ACC112 (cell line): Measurements from ENCODE around the gene RADX.

Source experiments
- H2AFZ ChIP-seq: fragments of 200-600 bp; sonication (generic); one replicate; pipeline ENCODE4 v1.6.0; 2017; ENCODE audit warnings: antibody characterized with exemption, low read length; ENCODE audit not compliant: unreplicated experiment
- H3K27ac ChIP-seq: fragments of 200-600 bp; sonication (generic); 2 replicates; pipeline ENCODE4 v1.5.1; 2014; ENCODE audit warnings: low read depth, mild to moderate bottlenecking, antibody characterized with exemption, low read length, moderate library complexity
- H3K27me3 ChIP-seq: fragments of 200-600 bp; sonication (generic); 2 replicates; pipeline ENCODE4 v1.6.1; 2014; ENCODE audit warnings: mild to moderate bottlenecking, antibody characterized with exemption, low read length, moderate library complexity, mixed read lengths; ENCODE audit not compliant: insufficient read depth
- H3K36me3 ChIP-seq: fragments of 200-600 bp; sonication (generic); 2 replicates; pipeline ENCODE4 v1.6.1; 2016; ENCODE audit warnings: mild to moderate bottlenecking, antibody characterized with exemption, low read length, moderate library complexity, mixed read lengths; ENCODE audit not compliant: insufficient read depth
- H3K4me1 ChIP-seq: fragments of 200-600 bp; sonication (generic); one replicate; pipeline ENCODE4 v1.6.1; 2016; ENCODE audit warnings: low read length, mixed read lengths; ENCODE audit not compliant: insufficient read depth, unreplicated experiment, control insufficient read depth
- H3K4me3 ChIP-seq: fragments of 200-600 bp; sonication (generic); 2 replicates; pipeline ENCODE4 v1.5.1; 2014; ENCODE audit warnings: mild to moderate bottlenecking, low read depth, low read length
- H3K79me2 ChIP-seq: fragments of 200-600 bp; sonication (generic); one replicate; pipeline ENCODE4 v1.6.0; 2016; ENCODE audit warnings: low read length; ENCODE audit not compliant: control insufficient read depth, unreplicated experiment, insufficient read depth

RADX gene

GRCh38 chrX:106611679-106612392 is at the start of gene RADX:
TSS of gene RADX (plus strand) at chrX:106611978. CDS start at chrX:106612081, 103 bp downstream.
- no peaks in the 10 kb centered on the region for H3K79me2 ChIP-seq
- H3K4me3 ChIP-seq, result peak within 1 kb of the TSS; percentile 83
- no peaks in the 10 kb centered on the region for H3K36me3 ChIP-seq
- no peak within 1 kb of the TSS for H3K27ac ChIP-seq
- peak within 1 kb of the TSS; percentile 94 for H2AFZ ChIP-seq
- H3K27me3 ChIP-seq, result peaks cover 4% of the 10 kb centered on the region; the same call in 1 of the 2 replicates
- no peaks in the 10 kb centered on the region for H3K4me1 ChIP-seq

- H3K36me3 ChIP-seq, result no peaks in the 10 kb centered on the region
- no peaks in the 10 kb centered on the region for H3K27me3 ChIP-seq
- H3K4me3 ChIP-seq, result no peak overlapping the region
- no peaks in the 10 kb centered on the region for H3K4me1 ChIP-seq
- H2AFZ ChIP-seq, result no peak overlapping the region
- H3K79me2 ChIP-seq, result no peaks in the 10 kb centered on the region
- H3K27ac ChIP-seq, result no peak overlapping the region
Measured at GRCh38 chrX:106564986-106565385, 46.8 kb upstream of the RADX start.

GRCh38 chrX:106566362-106566761 is 45.4 kb upstream of the RADX start:
- Histone ChIP-seq H3K79me2 (no peaks in the 10 kb centered on the region), H2AFZ (no peak overlapping the region), H3K27ac (no peak overlapping the region), H3K4me3 (no peak overlapping the region), H3K27me3 (no peaks in the 10 kb centered on the region), H3K36me3 (no peaks in the 10 kb centered on the region), H3K4me1 (no peaks in the 10 kb centered on the region)

GRCh38 chrX:106581856-106582255 is 29.9 kb upstream of the RADX start:
- H3K4me1 ChIP-seq, result no peaks in the 10 kb centered on the region
- H3K36me3 ChIP-seq, result no peaks in the 10 kb centered on the region
- H3K79me2 ChIP-seq, result no peaks in the 10 kb centered on the region
- no peak overlapping the region for H2AFZ ChIP-seq
- H3K4me3 ChIP-seq, result no peak overlapping the region
- no peaks in the 10 kb centered on the region for H3K27me3 ChIP-seq
- H3K27ac ChIP-seq, result no peak overlapping the region

- Histone ChIP-seq H3K27ac (no peak overlapping the region), H3K36me3 (no peaks in the 10 kb centered on the region), H3K4me1 (no peaks in the 10 kb centered on the region), H3K79me2 (no peaks in the 10 kb centered on the region), H3K27me3 (no peaks in the 10 kb centered on the region), H2AFZ (no peak overlapping the region), H3K4me3 (no peak overlapping the region)
Measured at GRCh38 chrX:106585478-106585877, 26.3 kb upstream of the RADX start.

- Histone ChIP-seq H3K79me2 (no peaks in the 10 kb centered on the region), H3K27me3 (no peaks in the 10 kb centered on the region), H3K4me1 (no peaks in the 10 kb centered on the region), H3K4me3 (no peak overlapping the region), H3K27ac (no peak overlapping the region), H2AFZ (no peak overlapping the region), H3K36me3 (no peaks in the 10 kb centered on the region)
Measured at GRCh38 chrX:106588801-106589200, 23.0 kb upstream of the RADX start.

GRCh38 chrX:106599411-106599810 is 12.4 kb upstream of the RADX start:
- H3K4me3 ChIP-seq, result no peak overlapping the region
- H3K79me2 ChIP-seq, result no peaks in the 10 kb centered on the region
- H3K36me3 ChIP-seq, result no peaks in the 10 kb centered on the region
- H3K27ac ChIP-seq, result no peak overlapping the region
- no peaks in the 10 kb centered on the region for H3K27me3 ChIP-seq
- H2AFZ ChIP-seq, result no peak overlapping the region
- H3K4me1 ChIP-seq, result no peaks in the 10 kb centered on the region

- H3K27ac ChIP-seq, result no peak overlapping the region
- no peak overlapping the region for H2AFZ ChIP-seq
- H3K27me3 ChIP-seq, result no peaks in the 10 kb centered on the region
Measured at GRCh38 chrX:106606571-106606970, 5.2 kb upstream of the RADX start.

GRCh38 chrX:106608016-106608415 is 3.8 kb upstream of the RADX start:
- Histone ChIP-seq H3K4me1 (no peaks in the 10 kb centered on the region), H3K36me3 (no peaks in the 10 kb centered on the region), H3K79me2 (no peaks in the 10 kb centered on the region), H3K27ac (no peak overlapping the region), H3K4me3 (no peak overlapping the region), H3K27me3 (peaks cover 4% of the 10 kb centered on the region; the same call in 1 of the 2 replicates), H2AFZ (no peak overlapping the region)

More at GRCh38 chrX:106606571-106606970, 5.2 kb upstream of the RADX start:
- no peaks in the 10 kb centered on the region for H3K36me3 ChIP-seq
- no peaks in the 10 kb centered on the region for H3K79me2 ChIP-seq
- no peaks in the 10 kb centered on the region for H3K4me1 ChIP-seq
- no peak overlapping the region for H3K4me3 ChIP-seq

- no peak overlapping the region for H2AFZ ChIP-seq
Measured at GRCh38 chrX:106611317-106611678, 480 bp upstream of the RADX start.

GRCh38 chrX:106612393-106612763 is 600 bp downstream of the RADX start:
- Histone ChIP-seq H3K27ac (no peak overlapping the region), H3K36me3 (no peaks in the 10 kb centered on the region), H2AFZ (peak overlapping the region; percentile 94), H3K4me3 (peak overlapping the region; percentile 83), H3K79me2 (no peaks in the 10 kb centered on the region), H3K27me3 (peaks cover 4% of the 10 kb centered on the region; the same call in 1 of the 2 replicates), H3K4me1 (no peaks in the 10 kb centered on the region)

More at GRCh38 chrX:106611317-106611678, 480 bp upstream of the RADX start:
- Histone ChIP-seq H3K27ac (no peak overlapping the region), H3K4me3 (peak overlapping the region; percentile 83), H3K4me1 (no peaks in the 10 kb centered on the region), H3K79me2 (no peaks in the 10 kb centered on the region), H3K27me3 (peaks cover 4% of the 10 kb centered on the region; the same call in 1 of the 2 replicates), H3K36me3 (no peaks in the 10 kb centered on the region)
